Endothelial cell of umbilical vein (primary cell): ENCODE measurements around the gene CECR2.

Source experiments
- MAX ChIP-seq: IDR thresholded peaks from 2 replicates; pipeline ENCODE4 v1.6.1; 2011; ENCODE audit not compliant: insufficient read depth, insufficient read length
- POLR2AphosphoS5 ChIP-seq: IDR thresholded peaks from 2 replicates; pipeline ENCODE4 v1.6.1; 2012; ENCODE audit warnings: low read depth, mild to moderate bottlenecking, control low read depth, low read length, moderate library complexity; ENCODE audit not compliant: insufficient read depth
- TF ChIP-seq, protein P1 (sequence below), 2 donors: IDR thresholded peaks; 1 replicate in 1 of 2; 2 replicates in 1 of 2; pipeline ENCODE4 v1.5.1; 2011; ENCODE audit warnings: low read length in 2 of 2, mild to moderate bottlenecking in 2 of 2, moderate library complexity in 2 of 2, control low read depth in 1 of 2, inconsistent platforms in 1 of 2, low read depth in 1 of 2; ENCODE audit not compliant: insufficient read depth in 1 of 2; ENCODE audit errors: extremely low read depth in 1 of 2

- TF ChIP-seq, protein P1, sequence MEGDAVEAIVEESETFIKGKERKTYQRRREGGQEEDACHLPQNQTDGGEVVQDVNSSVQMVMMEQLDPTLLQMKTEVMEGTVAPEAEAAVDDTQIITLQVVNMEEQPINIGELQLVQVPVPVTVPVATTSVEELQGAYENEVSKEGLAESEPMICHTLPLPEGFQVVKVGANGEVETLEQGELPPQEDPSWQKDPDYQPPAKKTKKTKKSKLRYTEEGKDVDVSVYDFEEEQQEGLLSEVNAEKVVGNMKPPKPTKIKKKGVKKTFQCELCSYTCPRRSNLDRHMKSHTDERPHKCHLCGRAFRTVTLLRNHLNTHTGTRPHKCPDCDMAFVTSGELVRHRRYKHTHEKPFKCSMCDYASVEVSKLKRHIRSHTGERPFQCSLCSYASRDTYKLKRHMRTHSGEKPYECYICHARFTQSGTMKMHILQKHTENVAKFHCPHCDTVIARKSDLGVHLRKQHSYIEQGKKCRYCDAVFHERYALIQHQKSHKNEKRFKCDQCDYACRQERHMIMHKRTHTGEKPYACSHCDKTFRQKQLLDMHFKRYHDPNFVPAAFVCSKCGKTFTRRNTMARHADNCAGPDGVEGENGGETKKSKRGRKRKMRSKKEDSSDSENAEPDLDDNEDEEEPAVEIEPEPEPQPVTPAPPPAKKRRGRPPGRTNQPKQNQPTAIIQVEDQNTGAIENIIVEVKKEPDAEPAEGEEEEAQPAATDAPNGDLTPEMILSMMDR (IDR thresholded peaks at IDR 0.05; ENCODE audit: extremely low read depth in 1 of 2, insufficient read depth in 1 of 2, low read depth in 1 of 2, low read length in 2 of 2), result no peak
- TF ChIP-seq MAX (no peak), POLR2AphosphoS5 (no peak)
These were observed 65.6 kb downstream of the CECR2 start for GRCh38 chr22:17434856-17435255.
